ENCODE data around the gene SHB.
"Not testable (repeated sequence)": the region's sequence is repeated elsewhere in the genome, so short reads cannot be mapped to it uniquely, and the experiment has no call there.

Gene SHB

DNA sequence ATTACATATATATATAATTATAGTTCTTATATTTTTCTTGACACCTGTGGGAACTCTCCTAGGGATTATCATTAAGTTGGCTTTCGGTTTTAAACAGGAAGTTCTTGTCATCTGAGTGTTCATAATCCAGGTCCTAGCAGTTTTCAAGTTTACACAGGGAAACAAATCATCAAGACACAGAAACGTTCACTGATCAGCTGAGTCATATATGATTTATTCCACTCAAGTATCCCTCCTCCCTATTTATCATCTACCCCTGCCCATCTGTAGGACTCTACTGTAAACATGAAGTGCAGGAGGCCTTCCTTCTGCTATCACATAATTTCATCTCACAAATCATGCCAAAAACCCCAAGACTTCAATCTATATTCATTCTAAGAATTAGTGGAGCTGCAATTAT lies 171.4 kb downstream of the SHB start:
- no peak for DNase-seq (ENCODE audit: low read depth)

- no peak for DNase-seq (ENCODE audit: low read depth)
These were observed 177.0 kb downstream of the SHB start for GRCh38 chr9:37892063-37892462.

- not testable (repeated sequence) for DNase-seq (ENCODE audit: low read depth)
These were observed 178.0 kb downstream of the SHB start for GRCh38 chr9:37891042-37891441.

- no peak for DNase-seq (ENCODE audit: low read depth)
These were observed 179.5 kb downstream of the SHB start for GRCh38 chr9:37889536-37889935.

DNA sequence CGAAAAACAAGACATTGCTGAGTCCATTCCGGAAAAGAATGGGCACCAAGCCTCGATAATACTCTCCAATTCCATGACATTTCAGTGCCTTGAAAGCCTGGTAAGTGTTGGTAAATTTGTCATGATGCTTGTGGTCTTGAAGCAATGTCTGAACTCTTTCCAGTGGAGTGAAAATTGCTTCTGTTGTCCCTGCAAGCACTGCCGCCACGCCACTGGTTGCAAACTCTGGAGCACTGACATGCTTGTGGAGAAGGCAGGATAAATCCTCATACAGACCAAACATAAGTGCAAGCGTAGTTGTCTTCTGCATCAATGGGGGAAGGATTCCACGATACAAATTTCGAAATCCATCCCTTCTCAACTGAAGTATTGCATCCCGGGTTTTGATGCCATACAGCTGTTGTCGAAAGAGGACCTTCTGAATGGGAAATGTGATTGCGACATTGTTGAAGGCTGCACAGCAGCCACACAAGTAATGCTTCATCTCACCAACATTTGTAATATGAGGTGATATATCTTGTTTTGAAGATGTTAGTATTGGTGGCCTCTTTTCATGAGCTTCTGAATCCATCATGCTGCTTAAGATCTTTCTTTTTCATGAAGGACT lies 180.9 kb downstream of the SHB start:
- DNase-seq (ENCODE audit: low read depth) = not testable (repeated sequence)

DNA sequence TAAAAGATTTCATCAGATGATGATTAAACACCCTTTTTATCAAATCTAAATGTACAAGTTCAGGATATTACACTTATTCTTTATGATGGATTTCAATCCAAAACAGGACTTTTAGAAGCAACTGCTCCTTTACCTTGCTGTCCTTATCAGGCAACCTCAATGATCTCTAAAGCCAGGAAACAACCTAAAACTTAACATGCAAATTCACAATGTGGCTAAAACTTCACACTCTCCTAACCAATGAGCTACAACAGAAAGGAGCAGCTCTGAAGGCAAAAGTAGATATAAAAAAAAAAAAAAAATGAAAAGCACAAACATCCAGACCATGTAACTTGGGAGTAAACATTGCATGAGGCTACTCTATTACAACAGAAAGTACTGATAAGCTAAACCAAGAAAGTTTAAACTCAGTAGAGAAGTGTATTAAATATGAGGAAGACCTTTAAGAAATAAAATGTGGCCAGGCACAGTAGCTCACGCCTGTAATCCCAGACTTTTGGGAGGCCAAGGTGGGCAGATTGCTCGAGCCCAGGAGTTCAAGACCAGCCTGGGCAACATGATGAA lies 188.0 kb downstream of the SHB start:
- no peak for DNase-seq (ENCODE audit: low read depth)

GRCh38 chr9:37876376-37876775 lies 192.7 kb downstream of the SHB start:
- DNase-seq (ENCODE audit: low read depth) = no peak

DNA sequence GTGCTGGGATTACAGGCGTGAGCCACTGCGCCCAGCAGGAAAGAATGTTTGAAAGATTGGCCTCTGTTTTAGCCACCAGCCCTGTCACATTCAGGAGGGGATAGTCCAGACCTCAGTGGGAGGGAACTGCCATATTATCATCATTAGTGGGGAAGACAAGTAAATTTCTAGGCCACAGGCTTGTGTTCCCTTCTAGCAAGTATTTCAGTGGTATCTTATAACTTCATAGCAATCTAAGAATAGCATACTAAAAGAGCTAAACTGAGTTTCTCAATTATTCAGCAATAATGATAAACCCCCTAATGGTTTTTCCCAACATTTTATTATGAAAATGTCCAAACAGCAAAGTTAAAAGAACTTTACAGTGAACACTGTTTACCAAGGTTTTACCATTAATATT lies 195.1 kb downstream of the SHB start:
- no peak for DNase-seq (ENCODE audit: low read depth)

DNA sequence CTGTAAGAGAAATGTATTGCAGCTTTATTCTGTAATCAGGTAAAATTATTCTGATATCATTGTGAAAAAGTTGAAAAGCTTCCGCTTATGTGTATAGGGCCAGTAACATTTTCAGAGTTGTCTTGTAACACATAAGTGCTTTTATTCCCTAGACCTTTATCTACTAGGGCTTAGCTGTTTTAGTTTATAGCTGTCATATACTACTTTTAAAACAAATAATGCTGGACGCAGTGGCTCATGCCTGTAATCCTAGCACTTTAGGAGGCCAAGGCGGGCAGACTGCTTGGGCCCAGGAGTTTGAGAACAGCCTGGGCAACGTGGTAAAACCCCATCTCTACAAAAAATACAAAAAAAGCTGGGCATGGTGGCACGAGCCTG lies 198.2 kb downstream of the SHB start:
- no peak for DNase-seq (ENCODE audit: low read depth)

- no peak for DNase-seq (ENCODE audit: low read depth)
These were observed 198.8 kb downstream of the SHB start for GRCh38 chr9:37870081-37870798.

Measured in activated T-cell treated with anti-CD3 and anti-CD28 coated beads for 1 hour (primary cell).